ENCODE data around the gene RBBP8. TPM values are rescaled to one million over a fixed set of nuclear protein-coding genes. Genes with fewer than 3 reads are reported as not detected.
"Not testable (repeated sequence)": the region's sequence is repeated elsewhere in the genome, so short reads cannot be mapped to it uniquely, and the experiment has no call there.

The RBBP8 gene
- total and polyA plus RNA-seq, 2 donors (not counting 3 experiments of a cell fraction or from before 2014, with no cell fraction given), result 3.0 to 13.5 TPM

GRCh38 chr18:22952525-22952924 lies 19.4 kb downstream of the RBBP8 start:
- intact Hi-C loops (cut with micrococcal nuclease) (no loop called here), dilution Hi-C loops (cut with MboI; ENCODE audit: extremely low pct_ligation_motif_present, low sequenced_read_pairs) (no loop called here)
- H3K79me2 ChIP-seq (ENCODE audit: control insufficient read depth, insufficient read depth, low read length), result no peaks in the 10 kb centered on the region
- H3K27me3 ChIP-seq (ENCODE audit: control insufficient read depth in 2 of 2, insufficient read depth in 2 of 2, low read length in 2 of 2), result no peaks in the 10 kb centered on the region
- peaks cover 16% of the 10 kb centered on the region for H3K4me1 ChIP-seq (ENCODE audit: control insufficient read depth, extremely low read depth, insufficient read depth, low read length)
- no TSS peak for BruUV-seq (replicated peaks)
- DNase-seq (ENCODE audit: low read depth, low spot score) (peak; percentile 50), FAIRE-seq (peak; percentile 85)
- peak overlapping the region; percentile 11 for H3K4me2 ChIP-seq (ENCODE audit: insufficient read depth, low read length)
- CTCF ChIA-PET, result interaction anchor here (0.9 to 1.8 kb wide), 6 partner anchors 9 to 31 kb away, joined by 3 to 8 read pairs (median 4); no protein-coding TSS in a partner anchor
- no peaks in the 10 kb centered on the region for H3K9me3 ChIP-seq (replicated peaks; ENCODE audit: control insufficient read depth, insufficient read depth, low read length)
- POLR2A ChIA-PET, result no interaction called here
- no peak overlapping the region for H3K4me3 ChIP-seq (replicated peaks in 1 of 3; ENCODE audit: insufficient read depth in 1 of 3, low read depth in 1 of 3, low read length in 3 of 3)
- no peak overlapping the region for H3K27ac ChIP-seq (ENCODE audit: insufficient read depth, low read depth, low read length)
- H4K20me1 ChIP-seq (replicated peaks; ENCODE audit: control insufficient read depth, extremely low read depth, insufficient read depth, low read length), result no peaks in the 10 kb centered on the region
- H3K9me1 ChIP-seq (replicated peaks; ENCODE audit: control insufficient read depth, extremely low read depth, insufficient read depth, low read length), result no peaks in the 10 kb centered on the region
- H3K36me3 ChIP-seq (ENCODE audit: control insufficient read depth in 2 of 2, extremely low read depth in 1 of 2, insufficient read depth in 2 of 2, low read length in 2 of 2), result peaks cover 0 to 3% of the 10 kb centered on the region in 2 experiments
- TF ChIP-seq POLR2AphosphoS5 (IDR thresholded peaks at IDR 0.05; ENCODE audit: insufficient read depth, low read depth, low read length) (peak; percentile 37), FOS (IDR thresholded peaks at IDR 0.05; ENCODE audit: borderline replicate concordance, insufficient read depth, low read length) (peak; percentile 78), JUN (IDR thresholded peaks at IDR 0.05; ENCODE audit: borderline replicate concordance, insufficient read depth, insufficient read length, low read depth) (peak; percentile 13), GATA2 (IDR thresholded peaks at IDR 0.05; ENCODE audit: insufficient read depth, insufficient read length, low read depth, low read length) (peak; percentile 71), EZH2 (IDR thresholded peaks at IDR 0.05; ENCODE audit: borderline replicate concordance, low read depth, low read length, severe bottlenecking) (no peak)
- H3K9ac ChIP-seq (replicated peaks; ENCODE audit: extremely low read depth, insufficient read depth, low read length), result no peak overlapping the region
- no peak overlapping the region for H2AFZ ChIP-seq (ENCODE audit: low read depth, low read length)

GRCh38 chr18:22953982-22954381 lies 20.9 kb downstream of the RBBP8 start:
- H2AFZ ChIP-seq (ENCODE audit: low read depth, low read length); H4K20me1 ChIP-seq (replicated peaks; ENCODE audit: control insufficient read depth, extremely low read depth, insufficient read depth, low read length); DNase-seq (ENCODE audit: low read depth, low spot score); H3K9me3 ChIP-seq (replicated peaks; ENCODE audit: control insufficient read depth, insufficient read depth, low read length); H3K4me3 ChIP-seq (replicated peaks in 1 of 3; ENCODE audit: insufficient read depth in 1 of 3, low read depth in 1 of 3, low read length in 3 of 3); H3K27ac ChIP-seq (ENCODE audit: insufficient read depth, low read depth, low read length); H3K9me1 ChIP-seq (replicated peaks; ENCODE audit: control insufficient read depth, extremely low read depth, insufficient read depth, low read length); BruUV-seq (replicated peaks); H3K4me2 ChIP-seq (ENCODE audit: insufficient read depth, low read length); dilution Hi-C loops (cut with MboI; ENCODE audit: extremely low pct_ligation_motif_present, low sequenced_read_pairs); H3K9ac ChIP-seq (replicated peaks; ENCODE audit: extremely low read depth, insufficient read depth, low read length); FAIRE-seq; H3K27me3 ChIP-seq (ENCODE audit: control insufficient read depth in 2 of 2, insufficient read depth in 2 of 2, low read length in 2 of 2); H3K79me2 ChIP-seq (ENCODE audit: control insufficient read depth, insufficient read depth, low read length); intact Hi-C loops (cut with micrococcal nuclease); H3K36me3 ChIP-seq (ENCODE audit: control insufficient read depth in 2 of 2, extremely low read depth in 1 of 2, insufficient read depth in 2 of 2, low read length in 2 of 2); POLR2A ChIA-PET: not testable (repeated sequence)
- CTCF ChIA-PET, result interaction anchor here (0.9 to 1.8 kb wide), 2 partner anchors 8 to 21 kb away, joined by 3 to 6 read pairs; partner anchors contain the start of gene RBBP8
- peaks cover 16% of the 10 kb centered on the region for H3K4me1 ChIP-seq (ENCODE audit: control insufficient read depth, extremely low read depth, insufficient read depth, low read length)
